GM12874 (cell line): ENCODE results near the gene DUXB.

ENCODE experiments used
- CTCF ChIP-seq: IDR thresholded peaks from 2 replicates; pipeline ENCODE4 v1.5.1; 2011; ENCODE audit warnings: low read depth, mild to moderate bottlenecking, control low read depth, low read length, moderate library complexity; ENCODE audit not compliant: insufficient read depth

Gene DUXB

DNA sequence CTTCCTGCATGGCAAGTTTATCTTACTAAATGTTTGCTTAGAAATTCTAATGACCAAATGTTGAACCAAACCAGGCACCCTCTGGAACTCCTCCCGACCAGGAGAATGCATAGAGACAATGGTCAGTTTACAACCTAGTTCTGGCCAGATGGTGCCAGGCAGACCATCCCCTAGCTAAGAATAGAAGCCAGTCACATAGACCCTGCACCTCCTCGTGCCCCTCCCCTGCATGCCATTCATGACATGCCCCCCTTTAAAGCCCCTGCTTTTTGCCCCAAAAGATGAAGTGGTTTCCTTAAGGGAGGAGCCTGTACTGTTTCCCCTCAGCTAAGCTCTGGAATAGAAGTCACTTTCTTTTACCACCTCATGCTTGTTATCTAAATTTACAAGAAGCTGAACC, 31.6 kb upstream of the DUXB start:
- no peak for TF ChIP-seq CTCF

GRCh38 chr16:75727221-75727620, 26.0 kb upstream of the DUXB start:
- TF ChIP-seq CTCF, result no peak

GRCh38 chr16:75726390-75726789, 25.1 kb upstream of the DUXB start, which contains the start of gene CPHXL:
TSS of gene CPHXL (minus strand) at chr16:75726490. CDS start at chr16:75726442, 48 bp downstream.
- no peak for TF ChIP-seq CTCF

- TF ChIP-seq CTCF, result no peak
These were observed 17.2 kb upstream of the DUXB start for GRCh38 chr16:75718452-75718851.

- no peak for TF ChIP-seq CTCF
These were observed 13.4 kb upstream of the DUXB start for GRCh38 chr16:75714661-75715060.

DNA sequence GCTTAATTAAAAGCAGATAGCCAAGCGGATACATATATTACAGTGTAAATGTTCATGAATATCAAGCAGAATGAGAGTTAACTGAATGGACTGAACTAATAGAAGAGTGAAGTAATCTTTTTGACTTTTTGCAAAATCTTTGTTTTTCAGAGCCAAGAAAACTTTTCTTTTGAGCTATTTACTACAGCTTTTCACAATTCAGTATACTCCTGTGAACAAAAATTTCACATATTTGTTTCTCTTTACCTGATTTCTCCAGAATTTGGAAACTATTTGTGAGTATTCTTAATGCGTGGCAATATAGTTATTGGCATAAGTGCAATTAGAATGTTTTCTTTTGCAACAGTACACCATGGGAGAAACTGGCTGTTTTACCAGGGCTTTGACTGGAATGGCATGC, 9.1 kb upstream of the DUXB start:
- TF ChIP-seq CTCF, result no peak

DNA sequence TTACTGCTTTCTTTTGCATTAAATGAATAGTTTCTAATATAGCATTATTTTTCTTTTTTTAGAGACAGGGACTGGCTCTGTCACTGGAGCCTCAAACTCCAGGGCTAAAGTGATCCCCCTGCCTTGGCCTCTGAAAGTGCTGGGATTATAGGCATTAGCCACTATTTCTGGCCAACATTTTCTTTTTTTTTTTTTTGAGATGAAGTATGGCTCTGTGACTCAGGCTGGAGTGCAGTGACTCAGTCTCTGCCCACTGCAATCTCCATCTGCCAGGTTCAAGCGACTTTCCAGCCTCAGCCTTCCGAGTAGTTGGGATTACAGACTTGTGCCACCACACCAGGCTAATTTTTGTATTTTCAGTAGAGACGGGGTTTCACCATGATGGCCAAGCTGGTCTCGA, 2.0 kb upstream of the DUXB start:
- no peak for TF ChIP-seq CTCF

- no peak for TF ChIP-seq CTCF
These were observed 981 bp upstream of the DUXB start for GRCh38 chr16:75702242-75702641.
